SK-N-MC (cell line): ENCODE data around the gene MAN1B1.
"Not testable (repeated sequence)": the region's sequence is repeated elsewhere in the genome, so short reads cannot be mapped to it uniquely, and the experiment has no call there.

Source experiments
- DNase-seq: peaks from one replicate; pipeline ENCODE4 v3.0.0-alpha.2; 2011; ENCODE audit warnings: low read depth, low spot score
- H3K27ac ChIP-seq: fragments of 200-600 bp; sonication (generic); 2 replicates; pipeline ENCODE4 v1.5.1; 2016; ENCODE audit warnings: mixed run types
- H3K36me3 ChIP-seq: fragments of 200-600 bp; sonication (generic); 2 replicates; pipeline ENCODE4 v1.6.1; 2017; ENCODE audit warnings: antibody characterized with exemption, low read length, mixed read lengths; ENCODE audit not compliant: insufficient read depth
- H3K4me3 ChIP-seq: fragments of 200-600 bp; sonication (generic); 2 replicates; pipeline ENCODE4 v1.5.1; 2016
- H3K9ac ChIP-seq: fragments of 200-600 bp; sonication (generic); 2 replicates; pipeline ENCODE4 v1.8.0; 2017; ENCODE audit warnings: mixed run types, mixed read lengths; ENCODE audit not compliant: insufficient read length
- H3K9me3 ChIP-seq: fragments of 200-600 bp; sonication (generic); 2 replicates; pipeline ENCODE4 v1.6.1; 2017; ENCODE audit warnings: low read depth, mild to moderate bottlenecking, antibody characterized with exemption, low read length, moderate library complexity, mixed read lengths
- EZH2 ChIP-seq: fragments of 200-600 bp; sonication (generic); IDR thresholded peaks from one replicate; pipeline ENCODE4 v1.6.1; 2017; ENCODE audit warnings: antibody characterized with exemption
- FOXP2 ChIP-seq: optimal IDR thresholded peaks from 2 replicates; pipeline ENCODE3; 2011; ENCODE audit warnings: mild to moderate bottlenecking, moderate library complexity; ENCODE audit not compliant: insufficient read depth; ENCODE audit errors: extremely low read length, control extremely low read depth
- POLR2AphosphoS5 ChIP-seq: IDR thresholded peaks from 2 replicates; pipeline ENCODE4 v1.6.1; 2012; ENCODE audit warnings: mild to moderate bottlenecking, low read depth, low read length, borderline replicate concordance

MAN1B1 gene

DNA sequence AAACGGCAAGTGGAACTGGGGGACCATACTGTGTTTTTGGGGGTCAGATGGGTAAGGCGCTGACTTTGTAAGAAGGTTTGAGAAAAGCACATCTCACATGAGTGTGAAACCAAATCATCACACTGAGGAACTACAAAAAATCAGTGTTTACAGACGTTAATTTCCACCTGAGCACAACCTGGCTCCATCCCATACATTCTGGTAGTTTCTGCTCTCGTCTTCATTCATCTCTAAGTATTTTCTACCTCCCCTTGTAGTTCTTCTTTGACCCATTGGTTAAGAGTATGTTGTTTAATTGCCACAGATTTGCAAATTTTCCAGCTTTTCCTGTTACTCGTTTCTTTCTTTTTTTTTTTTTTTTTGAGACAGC lies 36.7 kb downstream of the MAN1B1 start:
- no peak for DNase-seq
- H3K27ac ChIP-seq = no peak overlapping the region
- no peak overlapping the region for H3K4me3 ChIP-seq
- no peak overlapping the region for H3K9ac ChIP-seq
- H3K36me3 ChIP-seq = no peaks in the 10 kb centered on the region
- no peak for TF ChIP-seq FOXP2
- no peaks in the 10 kb centered on the region for H3K9me3 ChIP-seq

DNA sequence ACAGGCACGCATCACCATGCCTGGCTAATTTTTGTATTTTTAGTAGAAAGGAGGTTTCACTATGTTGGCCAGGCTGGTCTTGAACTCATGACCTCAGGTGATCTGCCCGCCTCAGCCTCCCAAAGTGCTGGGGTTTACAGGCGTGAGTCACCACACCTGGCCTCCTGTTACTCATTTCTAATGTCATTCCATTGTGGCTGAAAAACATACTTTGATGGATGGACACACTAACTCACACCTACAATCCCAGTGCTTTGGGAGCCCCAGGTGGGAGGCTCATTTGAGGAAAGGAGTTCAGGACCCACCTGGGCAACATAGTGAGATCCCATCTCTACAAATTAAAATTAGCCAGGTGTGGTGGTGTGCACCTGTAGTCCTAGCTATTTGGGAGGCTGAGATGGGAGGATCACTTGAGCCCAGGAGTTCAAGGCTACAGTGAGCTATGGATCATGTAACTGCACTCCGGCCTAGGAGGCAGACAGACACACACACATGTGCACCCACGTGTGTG lies 37.2 kb downstream of the MAN1B1 start:
- not testable (repeated sequence) for DNase-seq, H3K36me3 ChIP-seq, H3K4me3 ChIP-seq, H3K9me3 ChIP-seq, H3K9ac ChIP-seq, H3K27ac ChIP-seq

DNA sequence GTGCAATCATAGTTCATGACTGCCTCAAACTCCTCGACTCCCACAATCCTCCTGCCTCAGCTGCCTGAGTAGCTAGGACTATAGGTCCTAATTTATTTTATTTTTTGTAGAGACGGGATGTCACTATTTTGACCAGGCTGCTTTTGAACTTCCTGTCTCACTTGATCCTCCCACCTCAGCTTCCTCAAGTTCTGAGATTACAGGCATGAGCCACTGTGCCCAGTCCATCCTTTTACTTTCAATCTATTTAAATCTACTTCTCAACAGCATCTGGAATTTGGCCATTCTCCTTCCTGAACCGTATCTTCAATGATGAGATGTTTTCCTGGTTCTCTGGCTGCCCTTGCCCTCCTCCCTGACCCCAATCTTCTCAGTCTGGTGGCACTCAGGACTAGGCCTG lies 40.0 kb downstream of the MAN1B1 start:
- DNase-seq = no peak
- H3K36me3 ChIP-seq = no peaks in the 10 kb centered on the region
- H3K9ac ChIP-seq = peak overlapping the region; percentile 93
- H3K27ac ChIP-seq = peak overlapping the region; percentile 74; the same call in 1 of the 2 replicates
- peak overlapping the region; percentile 80 for H3K4me3 ChIP-seq
- TF ChIP-seq FOXP2 (no peak), EZH2 (no peak), POLR2AphosphoS5 (no peak)
- no peaks in the 10 kb centered on the region for H3K9me3 ChIP-seq

DNA sequence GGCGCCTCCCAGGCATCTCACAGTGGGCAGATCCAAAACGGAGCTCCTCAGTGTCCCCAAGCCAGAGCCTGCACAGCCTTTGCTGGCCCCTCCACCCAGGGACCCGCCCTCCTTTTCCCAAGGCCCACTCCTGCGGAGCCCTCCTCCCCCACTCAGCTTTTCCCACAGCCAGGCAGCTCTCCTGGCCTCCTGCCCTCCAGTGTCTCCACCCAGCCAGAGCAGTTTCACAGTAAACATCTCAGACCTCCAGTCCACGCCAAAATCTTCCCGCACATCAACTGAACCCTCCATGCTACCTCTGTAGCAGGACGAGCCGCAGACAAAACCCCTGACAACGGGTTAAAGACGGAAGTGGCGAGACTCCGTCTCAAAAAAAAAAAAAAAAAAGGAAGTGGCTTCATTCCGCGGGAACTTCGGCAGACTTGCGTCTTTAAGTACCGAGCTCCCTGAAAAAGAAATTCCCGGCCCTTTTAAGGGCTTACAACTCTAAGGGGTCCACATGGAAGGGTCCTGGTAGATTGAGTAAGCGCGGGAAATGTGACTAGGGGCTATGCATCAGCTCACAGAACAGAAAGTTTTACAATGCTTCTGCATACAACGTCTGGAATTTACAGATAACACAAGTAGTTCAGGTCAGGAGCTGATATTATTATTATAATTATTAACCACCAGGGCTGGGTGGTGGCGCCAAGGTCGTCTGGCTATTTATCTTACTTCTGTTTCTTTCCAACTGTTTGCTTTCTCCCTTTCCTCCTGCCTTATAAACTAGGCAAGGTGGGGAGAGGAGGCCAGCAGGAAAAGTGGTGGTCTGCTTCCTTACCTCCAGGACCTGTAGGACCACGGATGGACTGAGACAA lies 40.7 kb downstream of the MAN1B1 start:
- H3K4me3 ChIP-seq = peak overlapping the region; percentile 80
- DNase-seq = no peak
- TF ChIP-seq POLR2AphosphoS5 (peak; percentile 15; the same call in 1 of the 2 replicates), FOXP2 (no peak)

DNA sequence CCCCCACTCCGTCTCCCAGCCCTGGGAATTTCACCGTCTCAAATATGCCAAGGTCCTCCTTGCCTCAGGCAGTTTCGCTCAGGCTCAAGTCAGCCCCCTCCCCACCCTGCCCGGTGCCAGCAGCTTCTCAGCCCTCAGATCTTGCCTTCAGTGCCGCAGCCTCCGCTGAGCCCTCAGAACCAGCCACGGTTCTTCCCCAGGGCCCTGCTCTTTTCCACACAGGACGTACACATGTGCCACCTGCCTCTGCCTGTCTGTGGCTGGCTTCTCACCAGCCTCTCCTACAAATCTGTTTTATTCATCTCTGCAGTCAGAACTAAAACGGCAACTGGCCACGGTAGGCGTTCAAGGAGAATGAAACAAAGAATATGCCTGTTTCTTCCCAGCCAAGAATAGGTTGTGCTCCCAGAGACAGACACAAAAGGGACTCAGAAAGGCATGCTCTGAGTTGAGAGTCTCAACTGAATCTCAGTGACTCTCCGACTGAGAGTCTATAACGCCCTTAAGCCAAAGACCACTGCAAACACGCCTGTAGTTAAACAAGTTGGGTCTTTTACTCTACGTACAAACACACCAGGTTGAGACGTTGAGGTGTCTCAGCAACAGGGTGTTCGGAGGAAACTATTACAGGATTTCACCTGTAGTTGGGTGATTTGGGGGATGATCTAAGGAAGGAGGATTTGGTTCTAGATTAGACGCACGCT lies 41.5 kb downstream of the MAN1B1 start:
- peak overlapping the region; percentile 93 for H3K9ac ChIP-seq
- peak overlapping the region; percentile 74; the same call in 1 of the 2 replicates for H3K27ac ChIP-seq
- no peak for TF ChIP-seq EZH2
- no peak for TF ChIP-seq FOXP2
- TF ChIP-seq POLR2AphosphoS5 = no peak
- no peaks in the 10 kb centered on the region for H3K36me3 ChIP-seq
- no peak for DNase-seq
- H3K4me3 ChIP-seq = peak overlapping the region; percentile 80
- H3K9me3 ChIP-seq = no peaks in the 10 kb centered on the region

More for the DNA sequence above, 40.7 kb downstream of the MAN1B1 start:
- Histone ChIP-seq H3K36me3 (no peaks in the 10 kb centered on the region), H3K9ac (peak overlapping the region; percentile 93), H3K9me3 (no peaks in the 10 kb centered on the region), H3K27ac (peak overlapping the region; percentile 74)

DNA sequence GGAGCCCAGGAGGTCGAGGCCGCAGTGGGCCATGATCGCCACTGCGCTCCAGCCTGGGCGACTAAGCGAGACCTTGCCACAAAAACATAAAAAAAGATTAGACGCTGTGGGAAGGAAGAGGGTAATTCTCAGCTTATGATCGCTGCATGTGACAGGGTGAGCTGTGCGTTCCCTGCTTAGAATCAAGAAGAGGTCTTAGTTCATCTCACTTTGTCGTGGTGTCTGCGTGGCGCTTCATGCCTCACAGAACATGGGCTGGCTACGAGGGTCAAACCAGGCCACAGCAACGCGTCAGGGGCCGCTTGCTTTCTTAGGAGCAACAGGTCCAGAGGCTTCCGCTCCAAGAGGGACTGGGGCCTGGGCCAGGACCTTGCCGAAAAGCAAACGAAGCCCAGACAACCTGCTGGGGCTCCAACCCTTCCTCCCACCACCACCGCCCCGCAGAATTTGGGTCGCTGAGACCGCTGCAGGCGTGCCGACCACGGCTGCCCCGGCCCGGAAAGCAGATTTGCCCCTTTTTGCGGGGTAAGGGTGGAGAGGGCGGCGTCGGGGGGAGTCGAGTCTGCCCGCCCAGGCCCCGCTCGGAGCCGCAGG lies 42.2 kb downstream of the MAN1B1 start:
- Histone ChIP-seq H3K9me3 (no peaks in the 10 kb centered on the region), H3K4me3 (peak overlapping the region; percentile 80), H3K36me3 (no peaks in the 10 kb centered on the region), H3K9ac (peak overlapping the region; percentile 93), H3K27ac (peak overlapping the region; percentile 75; the same call in 1 of the 2 replicates)
- TF ChIP-seq FOXP2 = no peak
- TF ChIP-seq POLR2AphosphoS5 = no peak
- no peak for TF ChIP-seq EZH2
- no peak for DNase-seq

DNA sequence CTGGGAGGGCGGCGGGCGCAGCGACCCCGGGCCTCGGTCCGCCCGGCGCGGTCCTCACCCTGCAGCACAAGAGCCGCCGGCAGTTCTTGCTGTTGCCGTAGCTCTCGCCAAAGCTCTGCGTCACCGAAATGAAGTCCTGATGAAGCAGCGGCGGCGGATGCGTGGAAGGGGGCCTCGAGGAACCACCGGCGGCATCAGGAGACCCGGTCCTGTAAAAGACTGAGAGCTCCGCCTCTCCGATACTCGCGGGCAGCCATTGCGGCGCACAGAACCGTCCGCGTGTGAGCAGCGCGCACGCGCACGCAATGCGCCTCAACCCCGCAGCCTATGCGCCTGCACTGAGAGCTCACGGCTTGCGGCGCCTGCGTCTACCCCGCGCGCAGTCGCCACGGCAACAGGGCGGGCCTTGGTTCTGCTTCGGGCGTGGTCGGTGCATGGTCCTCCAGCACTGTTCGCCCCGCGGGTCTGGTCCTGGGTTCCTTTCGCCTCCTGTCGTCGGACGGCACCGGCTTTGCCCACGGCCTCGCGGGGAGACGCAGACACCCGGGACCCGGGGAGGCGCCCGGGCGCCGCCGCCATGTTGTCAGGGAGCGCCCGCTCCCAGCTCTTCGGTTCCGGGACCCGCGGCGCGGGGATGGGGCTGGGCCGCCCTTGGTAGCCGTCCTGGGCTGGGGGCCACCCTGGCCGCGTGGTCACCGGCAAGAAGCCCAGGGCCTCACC lies 42.8 kb downstream of the MAN1B1 start:
- no peak for TF ChIP-seq FOXP2
- TF ChIP-seq EZH2 = no peak
- peak; percentile 92 for TF ChIP-seq POLR2AphosphoS5
- peak overlapping the region; percentile 80 for H3K4me3 ChIP-seq

More for the DNA sequence above, 42.8 kb downstream of the MAN1B1 start:
- peak; percentile 40 for DNase-seq
- H3K27ac ChIP-seq = peak overlapping the region; percentile 75; the same call in 1 of the 2 replicates
- H3K9ac ChIP-seq = peak overlapping the region; percentile 93
- no peaks in the 10 kb centered on the region for H3K36me3 ChIP-seq
- H3K9me3 ChIP-seq = no peaks in the 10 kb centered on the region
